GM20000 (cell line): Measurements from ENCODE around the gene EFHD1.

ENCODE experiments used
- DNase-seq: peaks from one replicate; pipeline ENCODE4 v3.0.0; 2012; ENCODE audit warnings: low spot score
- TF ChIP-seq, protein P1 (sequence below): IDR thresholded peaks from 2 replicates; pipeline ENCODE4 v1.5.1; 2012; ENCODE audit warnings: mild to moderate bottlenecking, control low read depth; ENCODE audit errors: extremely low read depth, missing control alignments

EFHD1 gene

GRCh38 chr2:232643147-232643425 is 9.7 kb downstream of the EFHD1 start:
- TF ChIP-seq, protein P1, sequence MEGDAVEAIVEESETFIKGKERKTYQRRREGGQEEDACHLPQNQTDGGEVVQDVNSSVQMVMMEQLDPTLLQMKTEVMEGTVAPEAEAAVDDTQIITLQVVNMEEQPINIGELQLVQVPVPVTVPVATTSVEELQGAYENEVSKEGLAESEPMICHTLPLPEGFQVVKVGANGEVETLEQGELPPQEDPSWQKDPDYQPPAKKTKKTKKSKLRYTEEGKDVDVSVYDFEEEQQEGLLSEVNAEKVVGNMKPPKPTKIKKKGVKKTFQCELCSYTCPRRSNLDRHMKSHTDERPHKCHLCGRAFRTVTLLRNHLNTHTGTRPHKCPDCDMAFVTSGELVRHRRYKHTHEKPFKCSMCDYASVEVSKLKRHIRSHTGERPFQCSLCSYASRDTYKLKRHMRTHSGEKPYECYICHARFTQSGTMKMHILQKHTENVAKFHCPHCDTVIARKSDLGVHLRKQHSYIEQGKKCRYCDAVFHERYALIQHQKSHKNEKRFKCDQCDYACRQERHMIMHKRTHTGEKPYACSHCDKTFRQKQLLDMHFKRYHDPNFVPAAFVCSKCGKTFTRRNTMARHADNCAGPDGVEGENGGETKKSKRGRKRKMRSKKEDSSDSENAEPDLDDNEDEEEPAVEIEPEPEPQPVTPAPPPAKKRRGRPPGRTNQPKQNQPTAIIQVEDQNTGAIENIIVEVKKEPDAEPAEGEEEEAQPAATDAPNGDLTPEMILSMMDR = no peak
- DNase-seq = no peak

DNA sequence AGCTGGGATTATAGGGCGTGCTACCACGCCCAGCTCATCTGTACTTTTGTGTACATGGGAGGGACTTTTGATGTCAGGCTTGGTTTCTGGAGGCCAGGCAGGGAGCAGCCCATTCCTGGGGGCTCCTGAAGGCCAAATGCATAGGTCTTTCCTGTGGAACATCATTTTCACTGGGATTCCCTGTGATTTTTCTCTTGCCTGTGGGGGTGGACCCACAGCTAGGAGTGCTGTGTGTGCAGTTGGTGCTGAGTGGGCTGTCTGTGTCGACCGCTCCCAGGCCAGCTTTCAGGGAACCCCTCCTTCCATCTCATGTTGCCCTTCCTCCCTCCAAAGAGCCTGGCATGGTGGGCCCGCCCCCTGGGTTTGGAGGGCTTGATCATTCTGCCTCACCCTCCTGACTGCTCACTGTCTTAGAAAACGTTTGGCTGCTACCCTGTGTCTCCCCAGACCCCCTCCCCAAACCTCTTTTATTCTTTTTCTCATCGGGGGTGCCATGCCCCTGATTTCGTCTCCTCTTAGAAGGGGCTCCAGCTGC is 10.5 kb downstream of the EFHD1 start:
- TF ChIP-seq, protein P1 = no peak
- no peak for DNase-seq

DNA sequence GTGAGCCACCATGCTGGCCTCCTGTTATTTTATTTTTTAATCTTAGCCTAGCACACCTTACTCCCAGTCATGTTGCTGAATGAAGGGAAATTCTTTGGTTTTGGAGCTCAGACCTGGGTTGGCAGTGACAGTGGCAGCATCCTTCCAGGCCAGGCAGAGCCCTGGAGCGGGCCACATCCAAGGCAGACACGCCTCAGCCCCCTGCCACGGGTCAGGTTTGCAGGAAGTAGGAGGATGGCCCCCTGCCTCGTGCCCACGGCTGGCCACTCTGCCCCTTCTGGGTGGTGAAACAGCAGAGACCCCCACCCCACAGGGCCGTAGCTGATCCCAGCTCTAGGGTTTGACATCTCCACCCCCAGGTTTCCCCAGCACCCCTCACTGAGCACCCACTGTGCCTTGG is 11.7 kb downstream of the EFHD1 start:
- TF ChIP-seq, protein P1 = no peak
- no peak for DNase-seq

GRCh38 chr2:232646726-232647125 is 13.3 kb downstream of the EFHD1 start:
- TF ChIP-seq, protein P1 = no peak
- DNase-seq = no peak

DNA sequence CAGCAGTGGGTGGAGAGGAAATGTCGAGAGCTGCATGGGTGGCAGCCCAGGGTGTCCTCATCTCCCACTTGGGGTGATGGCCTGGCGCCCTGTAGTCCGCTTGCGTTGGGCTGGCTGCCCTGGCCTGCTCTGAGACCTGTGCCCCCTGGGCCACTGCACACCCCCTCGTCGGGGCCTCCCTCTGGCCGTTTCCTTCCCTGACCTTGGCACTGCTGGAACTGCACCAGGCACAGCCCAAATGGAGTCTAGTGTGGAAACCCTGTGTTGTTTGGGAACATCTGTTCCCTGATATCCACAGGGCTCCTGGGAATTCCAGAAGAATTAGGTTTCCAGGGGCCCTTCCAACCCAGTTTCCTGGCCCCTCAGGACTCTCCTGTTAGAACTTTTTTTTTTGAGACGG is 13.9 kb downstream of the EFHD1 start:
- TF ChIP-seq, protein P1 = no peak
- DNase-seq = no peak

- TF ChIP-seq, protein P1 = no peak
- no peak for DNase-seq
Measured at GRCh38 chr2:232649033-232649432, 15.6 kb downstream of the EFHD1 start.

- no peak for DNase-seq
- TF ChIP-seq, protein P1 = no peak
Measured at GRCh38 chr2:232652505-232652851, 19.1 kb downstream of the EFHD1 start.
